OCI-M2 (cell line): Measurements from ENCODE around the gene SF3B2.
A peak's percentile ranks its signal among the peaks of the same experiment; 100 is the strongest.
"Not testable (repeated sequence)": the region's sequence is repeated elsewhere in the genome, so short reads cannot be mapped to it uniquely, and the experiment has no call there.

Source experiments
- DNase-seq: peaks from one replicate; lab custom pipeline; 2025; ENCODE audit not compliant: unreplicated experiment; lab: John Stamatoyannopoulos, UW

Gene SF3B2

DNA sequence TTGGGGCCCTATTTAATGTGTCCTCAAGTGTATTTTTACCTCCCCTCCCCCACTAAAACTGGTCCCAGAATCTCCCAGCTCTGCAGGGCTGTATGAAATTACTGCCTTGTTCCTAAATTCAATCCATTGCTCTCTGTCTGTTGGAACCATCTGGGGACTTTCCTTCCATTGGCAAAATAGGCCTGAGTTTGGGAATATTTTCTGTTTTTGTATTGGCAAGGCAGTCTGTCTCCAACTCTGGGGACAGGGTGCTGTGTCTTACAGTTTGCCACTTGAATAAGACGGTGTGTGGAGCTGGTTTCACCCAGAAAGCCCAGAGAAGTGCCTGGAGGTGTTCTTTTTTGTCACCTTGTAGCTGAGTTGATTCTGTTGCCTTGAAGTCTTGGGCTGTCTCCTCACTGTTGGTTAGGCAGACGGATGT, 19.2 kb downstream of the SF3B2 start:
- no peak for DNase-seq

DNA sequence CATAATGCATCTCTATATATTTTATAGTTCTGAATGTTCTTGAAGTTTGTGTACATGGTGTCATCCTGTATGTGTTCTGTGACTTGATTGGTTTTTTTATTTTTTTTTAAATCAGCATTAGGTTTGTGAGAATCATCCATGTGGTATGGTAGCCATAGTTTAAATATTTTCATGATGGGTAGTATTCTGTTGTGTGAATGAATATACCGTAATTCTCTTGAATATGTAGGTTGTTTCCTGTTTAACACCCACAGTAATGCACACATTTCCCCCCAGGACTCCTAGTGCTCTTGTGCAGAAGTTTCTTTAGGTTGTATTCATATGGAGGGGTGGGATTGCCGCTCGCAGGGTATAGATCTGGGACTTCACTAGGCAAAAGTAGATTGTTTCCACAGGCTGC, 19.9 kb downstream of the SF3B2 start:
- no peak for DNase-seq

DNA sequence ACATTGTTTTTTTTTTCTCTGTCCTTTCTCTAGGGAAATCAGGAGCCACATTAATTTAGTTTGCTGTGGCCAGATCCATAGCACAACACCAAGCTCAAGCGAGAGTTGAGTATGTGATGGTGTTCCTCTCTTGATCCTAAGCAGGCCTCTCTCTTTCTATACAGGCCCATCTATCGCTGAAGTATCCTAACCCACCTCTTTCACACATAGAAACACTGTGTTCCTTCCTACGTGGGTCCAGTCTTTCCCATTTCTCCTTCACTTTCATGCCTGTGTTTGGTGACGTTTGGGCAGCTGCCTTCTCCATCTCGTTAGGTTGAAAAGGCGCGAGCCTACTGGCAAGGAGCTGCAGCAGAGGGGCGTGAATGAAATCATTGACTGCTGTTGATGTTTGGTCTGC, 20.4 kb downstream of the SF3B2 start:
- no peak for DNase-seq

DNA sequence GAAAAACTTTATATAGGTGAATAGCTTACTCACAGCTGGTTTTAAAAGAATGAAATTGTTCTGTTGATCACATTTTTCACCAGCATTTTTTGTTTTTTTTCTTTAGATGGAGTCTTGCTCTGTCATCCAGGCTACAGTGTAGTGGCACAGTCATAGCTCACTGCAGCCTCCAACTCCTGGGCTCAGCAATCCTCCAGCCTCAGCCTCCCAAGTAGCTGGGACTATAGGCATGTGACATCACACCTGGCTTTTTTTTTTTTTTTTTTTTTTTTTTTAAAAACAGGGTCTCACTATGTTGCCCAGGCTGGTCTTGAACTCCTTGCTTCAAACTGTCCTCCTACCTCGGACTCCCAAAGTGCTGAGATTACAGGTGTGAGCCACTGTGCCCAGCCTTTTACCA, 21.5 kb downstream of the SF3B2 start:
- no peak for DNase-seq

DNA sequence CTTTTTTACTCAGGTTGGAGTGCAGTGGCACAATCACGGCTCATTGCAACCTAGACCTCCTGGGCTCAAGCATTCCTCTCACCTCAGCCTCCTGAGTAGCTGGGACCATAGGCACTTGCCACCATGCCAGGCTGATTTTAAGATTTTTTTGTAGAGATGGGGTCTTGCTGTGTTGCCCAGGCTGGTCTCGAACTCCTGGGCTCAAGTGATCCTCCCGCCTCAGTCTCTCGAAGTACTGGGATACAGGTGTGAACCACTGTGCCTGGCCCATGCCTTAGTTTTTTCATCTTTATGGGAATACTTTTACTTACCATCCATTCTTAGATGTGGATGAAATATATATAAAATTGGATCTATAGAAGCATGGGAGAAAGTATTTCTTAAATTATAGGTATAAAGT, 23.1 kb downstream of the SF3B2 start:
- no peak for DNase-seq

DNA sequence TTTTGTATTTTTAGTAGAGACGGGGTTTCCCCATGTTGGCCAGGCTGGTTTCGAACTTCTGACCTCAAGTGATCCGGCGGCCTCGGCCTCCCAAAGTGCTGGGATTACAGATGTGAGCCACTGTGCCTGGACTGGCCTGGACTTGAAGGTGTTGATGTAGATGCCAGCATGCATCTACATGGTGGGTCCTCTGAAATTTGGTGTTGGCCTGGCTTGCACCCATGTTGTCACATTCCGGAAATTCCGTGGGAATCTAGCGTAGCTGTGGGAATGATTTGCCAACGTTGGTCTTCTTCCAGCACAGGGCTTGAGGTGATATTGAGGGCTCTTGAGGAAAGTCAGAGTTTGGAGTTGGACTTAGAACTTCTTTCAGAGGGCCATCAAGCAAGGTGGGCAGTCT, 24.4 kb downstream of the SF3B2 start:
- DNase-seq = no peak

DNA sequence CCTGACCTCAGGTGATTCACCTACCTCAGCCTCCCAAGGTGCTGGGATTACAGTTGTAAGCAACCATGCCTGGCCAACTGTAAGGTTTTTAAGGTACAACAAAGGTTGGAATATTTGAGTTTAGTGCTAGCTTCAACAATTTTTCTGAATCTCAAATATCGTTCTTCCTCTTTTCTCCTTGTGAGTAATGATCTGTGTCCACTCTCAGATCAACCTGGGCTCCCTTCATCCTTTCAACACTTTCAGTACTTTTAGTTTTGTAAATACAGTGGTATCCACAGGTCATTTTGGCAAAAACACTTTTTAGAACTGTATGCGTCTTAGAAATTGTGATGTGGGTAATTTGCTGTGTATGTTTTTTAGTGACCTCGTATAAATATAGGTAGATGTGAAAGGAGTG, 25.8 kb downstream of the SF3B2 start:
- DNase-seq = no peak

DNA sequence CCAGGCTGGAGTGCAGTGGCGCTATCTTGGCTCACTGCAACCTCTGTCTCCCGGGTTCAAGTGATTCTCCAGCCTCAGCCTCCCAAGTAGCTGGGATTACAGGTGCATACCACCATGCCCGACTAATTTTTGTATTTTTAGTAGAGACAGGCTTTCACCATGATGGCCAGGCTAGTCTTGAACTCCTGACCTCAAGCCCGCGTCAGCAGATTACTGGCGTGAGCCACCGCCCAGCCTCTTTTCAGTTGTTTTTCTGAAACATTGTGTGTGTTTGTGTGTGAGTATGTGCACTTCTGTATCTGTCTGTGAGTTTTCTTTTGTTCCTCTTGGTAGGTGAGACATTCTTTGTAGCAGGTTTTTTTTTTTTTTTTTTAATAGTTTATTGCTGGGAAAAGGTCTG, 26.8 kb downstream of the SF3B2 start:
- not testable (repeated sequence) for DNase-seq

DNA sequence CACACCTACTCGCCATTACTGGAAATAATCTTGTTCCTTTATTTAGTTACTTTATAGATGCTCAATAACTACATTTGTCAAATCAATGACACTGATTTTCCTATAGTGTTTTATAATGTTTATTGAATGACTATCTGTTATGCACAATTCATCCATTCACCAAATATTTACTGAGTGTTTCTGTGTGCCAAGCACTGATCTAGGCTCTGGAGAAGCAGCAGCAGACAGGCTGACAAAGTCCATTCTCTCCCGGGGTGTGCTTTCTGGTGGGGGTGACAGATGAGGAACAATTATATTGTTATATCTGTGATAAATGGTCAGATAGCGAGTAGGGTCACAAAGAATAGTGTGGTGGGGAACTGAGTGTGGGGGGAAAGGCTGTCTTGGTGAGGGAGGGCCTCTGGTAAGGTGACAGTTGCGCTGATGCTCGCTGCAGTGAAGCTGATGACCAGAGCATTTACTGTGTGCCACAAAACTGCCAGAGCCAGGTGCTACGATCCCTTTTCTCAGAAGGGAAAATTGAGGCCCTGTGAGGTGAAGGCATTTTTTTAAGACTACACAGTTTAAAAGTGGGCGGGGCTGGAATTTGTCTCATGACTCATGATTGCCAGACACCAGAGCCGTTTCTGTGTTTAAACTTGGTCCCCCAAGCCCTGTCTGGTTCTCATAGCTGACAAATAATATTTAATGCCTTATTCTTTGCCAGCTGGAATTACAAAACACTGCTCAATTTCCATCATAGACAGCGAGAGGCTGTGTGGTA, 28.1 kb downstream of the SF3B2 start:
- DNase-seq = no peak

DNA sequence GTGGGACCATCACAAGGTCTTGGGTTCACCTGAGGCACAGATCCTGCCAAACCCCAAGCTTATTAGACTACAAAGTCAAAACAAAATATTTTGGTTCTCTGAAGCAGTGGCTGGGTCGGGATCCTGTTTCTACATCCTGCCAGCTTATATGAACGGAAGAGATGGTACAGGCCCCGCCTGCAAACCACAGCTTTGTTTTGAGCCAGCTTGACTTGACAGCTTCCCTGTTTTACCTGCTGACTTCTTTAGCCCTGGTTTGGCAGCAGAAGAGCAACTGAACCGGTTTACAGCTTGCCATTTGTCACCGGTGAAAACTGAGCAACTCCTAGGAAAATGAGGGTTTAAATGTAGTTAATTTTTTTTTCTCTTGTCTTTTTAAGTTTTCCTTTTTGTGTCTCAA, 29.3 kb downstream of the SF3B2 start:
- peak; percentile 37 for DNase-seq

DNA sequence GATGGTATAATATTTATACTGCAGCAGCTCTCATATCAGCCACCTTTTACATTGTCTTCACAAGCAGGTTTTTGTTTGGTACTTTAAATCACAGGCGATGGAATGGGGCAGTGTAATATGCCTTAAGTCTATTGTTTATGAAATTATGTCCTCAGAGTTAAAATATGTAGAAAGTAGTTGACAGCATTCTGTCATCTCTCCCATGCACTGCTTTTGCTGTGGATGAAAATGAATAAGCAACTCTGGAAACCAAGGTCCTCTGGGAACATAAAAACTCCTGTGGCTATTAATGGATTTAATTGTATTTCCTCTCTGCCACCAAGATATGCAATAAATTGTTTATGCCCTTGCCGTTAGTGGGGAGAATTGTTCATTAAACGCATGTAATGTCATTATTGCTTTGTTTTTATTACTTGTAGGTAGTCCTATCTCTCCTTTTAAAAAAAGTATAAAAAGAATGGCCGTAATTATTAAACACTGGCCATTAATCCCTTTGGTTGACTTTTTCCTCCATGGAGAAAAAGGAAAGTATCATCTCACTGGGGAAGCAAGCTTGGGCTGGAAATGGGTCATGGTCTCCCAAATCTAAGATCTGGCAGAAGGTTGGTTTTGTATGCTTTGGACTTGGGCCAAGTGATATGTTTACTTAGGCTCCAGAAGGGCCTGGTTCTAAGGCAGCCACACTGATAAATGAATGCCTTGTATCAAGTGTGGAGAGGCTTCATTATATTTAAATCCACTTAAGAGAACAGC, 31.0 kb downstream of the SF3B2 start:
- no peak for DNase-seq

DNA sequence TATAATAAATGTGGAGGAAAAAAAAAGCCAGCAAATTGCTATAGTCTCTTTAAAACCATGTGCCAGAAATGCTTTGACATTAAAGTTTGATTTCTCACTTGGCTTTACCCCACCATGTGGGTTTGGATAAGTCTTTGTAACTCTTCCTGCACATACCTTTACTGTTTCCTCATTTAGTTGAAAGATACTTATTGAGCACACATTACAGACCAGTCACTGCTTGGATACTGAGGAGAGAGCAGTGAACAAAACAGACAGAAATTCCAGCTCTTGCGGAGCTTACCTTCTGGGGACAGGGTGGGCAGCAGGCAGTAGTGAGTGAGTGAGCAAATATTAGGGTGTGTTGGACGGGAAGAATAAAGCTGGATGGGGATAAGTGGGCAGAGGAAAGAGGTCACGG, 31.6 kb downstream of the SF3B2 start:
- DNase-seq = no peak

DNA sequence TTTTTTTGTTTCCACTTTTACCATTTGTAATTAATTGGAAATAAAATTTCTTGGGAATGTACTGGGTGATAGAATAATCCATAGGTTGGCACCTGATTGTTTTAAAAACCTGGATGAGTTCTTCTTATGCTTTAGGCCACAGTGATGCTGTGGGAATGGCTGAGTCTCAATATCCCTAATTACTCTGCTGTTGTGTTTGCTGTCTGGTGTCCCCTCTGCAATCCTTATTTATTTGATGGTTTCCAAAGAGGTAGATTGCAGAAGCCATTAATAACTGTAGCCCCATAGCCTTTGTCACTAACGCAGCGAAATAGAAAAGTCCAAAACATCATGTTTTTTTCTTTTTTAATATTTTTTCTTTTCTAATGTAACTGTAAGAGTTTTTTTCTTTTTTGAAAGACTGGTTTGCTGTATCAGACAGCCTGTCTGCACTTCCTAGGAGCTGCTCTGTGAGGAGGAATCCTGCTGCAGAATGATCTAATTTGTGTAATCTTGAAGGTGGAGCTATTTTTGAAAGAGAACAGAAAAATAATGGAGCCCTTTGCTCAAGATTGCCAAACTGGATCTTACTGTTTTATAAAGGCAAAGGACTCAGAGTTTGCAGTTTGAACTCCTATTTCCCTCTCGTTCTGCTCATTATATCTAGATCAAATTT, 32.8 kb downstream of the SF3B2 start:
- no peak for DNase-seq

DNA sequence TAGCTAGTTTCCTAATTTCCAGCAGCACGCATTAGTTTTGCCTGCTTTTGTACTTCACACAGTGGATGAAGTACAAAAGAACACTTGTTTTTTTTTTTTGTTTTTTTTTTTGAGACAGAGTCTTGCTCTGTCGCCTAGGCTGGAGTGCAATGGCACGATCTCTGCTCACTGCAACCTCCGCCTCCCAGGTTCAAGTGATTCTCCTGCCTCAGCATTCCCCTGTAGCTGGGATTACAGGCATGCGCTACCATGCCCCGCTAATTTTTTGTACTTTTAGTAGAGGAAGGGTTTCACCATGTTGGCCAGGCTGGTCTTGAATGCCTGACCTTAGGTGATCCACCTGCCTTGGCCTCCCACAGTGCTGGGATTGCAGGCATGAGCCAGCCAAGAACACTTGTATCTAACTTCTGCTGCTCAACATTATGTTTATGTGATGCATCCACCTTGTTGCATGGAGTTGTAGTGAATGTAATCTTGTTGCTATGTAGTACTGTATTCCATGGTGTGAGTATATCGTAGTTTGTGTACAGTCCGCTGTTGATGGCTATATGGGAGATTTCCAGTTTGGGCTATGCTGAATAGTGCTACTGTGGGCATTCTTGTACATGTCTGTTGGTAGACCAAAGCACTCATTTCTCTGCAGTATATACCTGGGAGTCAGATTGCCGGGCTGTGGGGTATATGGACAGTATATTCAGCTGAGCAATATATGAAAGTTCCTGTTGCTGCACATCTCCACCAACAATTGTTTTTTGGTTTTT, 35.2 kb downstream of the SF3B2 start:
- DNase-seq = no peak

DNA sequence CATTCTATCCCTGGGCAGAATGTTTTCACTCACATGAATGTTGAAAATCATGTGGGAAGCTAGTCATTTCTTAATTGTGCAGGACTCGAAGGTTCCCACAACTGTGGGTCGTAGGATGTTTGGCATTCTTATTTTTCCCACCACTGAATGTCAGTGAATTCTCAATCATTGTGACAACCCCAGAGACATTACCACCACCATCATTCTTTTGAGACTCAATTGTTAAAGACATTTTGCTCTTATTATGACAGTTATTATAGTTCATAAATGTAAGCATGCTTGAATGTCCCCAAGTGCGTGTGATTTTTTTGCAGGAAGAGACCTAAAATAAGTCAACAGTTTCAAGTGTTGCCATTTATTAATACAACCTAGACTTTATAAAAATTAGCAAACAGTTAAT, 36.9 kb downstream of the SF3B2 start:
- no peak for DNase-seq

DNA sequence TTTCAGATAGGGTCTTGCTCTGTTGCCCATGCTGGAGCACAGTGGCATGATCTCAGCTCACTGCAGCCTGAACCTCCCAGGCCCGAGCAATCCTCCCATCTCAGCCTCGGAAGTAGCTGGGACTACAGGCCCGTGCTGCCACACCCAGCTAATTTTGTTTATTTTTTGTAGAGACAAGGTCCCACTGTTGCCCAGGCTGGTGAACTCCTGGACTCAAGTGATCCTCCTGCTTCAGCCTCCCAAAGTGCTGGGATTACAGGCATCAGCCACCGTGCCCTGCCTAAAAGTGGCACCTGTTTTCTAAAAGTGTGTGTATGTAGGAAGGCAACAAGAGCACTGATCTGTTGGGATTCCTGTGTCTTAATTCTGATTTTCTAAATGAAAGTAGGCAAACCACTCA, 38.1 kb downstream of the SF3B2 start:
- DNase-seq = no peak

DNA sequence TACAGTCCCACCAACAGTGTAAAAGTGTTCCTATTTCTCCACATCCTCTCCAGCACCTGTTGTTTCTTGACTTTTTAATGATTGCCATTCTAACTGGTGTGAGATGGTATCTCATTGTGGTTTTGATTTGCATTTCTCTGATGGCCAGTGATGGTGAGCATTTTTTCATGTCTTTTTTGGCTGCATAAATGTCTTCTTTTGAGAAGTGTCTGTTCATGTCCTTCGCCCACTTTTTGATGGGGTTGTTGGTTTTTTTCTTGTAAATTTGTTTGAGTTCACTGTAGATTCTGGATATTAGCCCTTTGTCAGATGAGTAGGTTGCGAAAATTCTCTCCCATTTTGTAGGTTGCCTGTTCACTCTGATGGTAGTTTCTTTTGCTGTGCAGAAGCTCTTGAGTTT, 40.0 kb downstream of the SF3B2 start:
- DNase-seq = not testable (repeated sequence)

DNA sequence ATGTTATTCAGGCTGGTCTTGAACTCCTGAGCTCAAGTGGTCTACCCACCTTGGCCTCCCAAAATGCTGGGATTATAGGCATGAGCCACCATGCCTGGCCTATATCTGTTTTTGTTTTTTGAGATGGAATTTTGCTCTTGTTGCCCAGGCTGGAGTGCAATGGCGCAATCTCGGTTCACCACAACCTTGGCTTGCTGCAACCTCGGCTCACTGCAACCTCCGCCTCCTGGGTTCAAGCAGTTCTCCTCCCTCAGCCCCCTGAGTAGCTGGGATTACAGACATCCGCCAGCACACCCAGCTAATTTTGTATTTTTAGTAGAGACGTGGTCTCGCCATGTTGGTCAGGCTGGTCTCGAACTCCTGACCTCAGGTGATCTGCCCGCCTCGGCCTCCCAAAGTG, 47.6 kb downstream of the SF3B2 start:
- not testable (repeated sequence) for DNase-seq

DNA sequence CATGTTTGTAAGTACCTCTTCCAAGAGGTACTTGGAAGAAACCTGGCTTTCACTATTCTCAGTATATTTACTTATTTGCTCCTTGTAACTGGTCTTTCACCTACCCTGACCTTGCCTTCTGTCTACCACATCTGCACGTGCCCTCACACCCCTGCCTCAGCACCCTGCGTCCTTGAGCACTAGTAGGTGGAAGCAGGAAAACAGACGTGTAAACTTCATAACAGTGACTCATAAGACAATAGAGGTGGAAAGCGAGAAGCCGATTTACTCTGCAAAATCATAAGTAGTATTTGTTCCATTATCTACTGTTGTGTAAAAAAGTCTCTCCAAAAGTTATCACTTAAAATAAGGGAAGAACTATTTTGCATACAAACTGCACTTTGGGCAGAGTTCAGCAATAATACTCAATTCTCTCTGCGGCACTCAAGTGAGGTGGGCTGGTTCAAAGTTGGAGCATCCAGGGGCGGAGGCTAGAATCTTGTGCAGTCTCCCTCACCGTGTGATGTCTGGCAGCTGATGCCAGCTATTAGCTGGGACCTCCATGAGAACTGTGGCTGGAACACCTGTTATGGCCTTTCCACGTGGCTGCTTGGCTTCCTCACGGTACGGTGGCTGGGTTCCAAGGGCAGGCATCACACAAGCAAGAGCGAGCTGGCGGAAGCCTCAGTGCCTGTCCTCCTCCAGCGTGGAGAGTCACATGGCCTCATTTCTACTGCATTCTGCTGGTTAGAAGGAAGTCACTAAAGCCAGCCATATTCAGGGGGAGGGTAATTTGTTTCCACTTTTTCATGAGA, 48.3 kb downstream of the SF3B2 start:
- no peak for DNase-seq

DNA sequence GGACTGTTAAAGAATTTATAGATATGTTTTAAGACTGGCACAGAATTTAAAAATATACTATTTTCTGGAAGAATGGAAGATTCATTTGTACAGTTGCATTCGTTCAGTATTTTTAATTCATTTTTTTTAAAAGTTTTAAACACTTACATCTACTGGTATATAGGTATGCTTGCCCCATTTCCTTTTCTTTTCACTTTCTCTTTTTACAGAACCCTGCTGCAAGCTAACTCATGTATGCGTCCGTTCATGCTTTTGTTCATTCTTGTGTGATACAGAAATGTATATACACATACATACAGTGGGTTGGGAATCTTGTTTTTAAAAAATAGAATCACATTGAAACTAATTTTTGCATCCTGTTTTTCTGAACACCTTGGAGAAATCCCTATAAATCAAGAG, 48.9 kb downstream of the SF3B2 start:
- DNase-seq = no peak
